EL (cell line): ENCODE results near the gene TAX1BP1.
A peak's percentile ranks its signal among the peaks of the same experiment; 100 is the strongest.

Experiments used
- DNase-seq: peaks from one replicate; pipeline ENCODE4 v3.0.0-alpha.2; 2016

The TAX1BP1 gene

GRCh38 chr7:27739909-27740448 lies at the start of gene TAX1BP1:
TAX1BP1 (plus strand) TSS chr7:27740162; CDS start chr7:27748525, 8,363 bp downstream.
- DNase-seq, result peak; percentile 96

GRCh38 chr7:27690649-27691048 lies 49.3 kb upstream of the TAX1BP1 start:
- DNase-seq, result no peak

DNA sequence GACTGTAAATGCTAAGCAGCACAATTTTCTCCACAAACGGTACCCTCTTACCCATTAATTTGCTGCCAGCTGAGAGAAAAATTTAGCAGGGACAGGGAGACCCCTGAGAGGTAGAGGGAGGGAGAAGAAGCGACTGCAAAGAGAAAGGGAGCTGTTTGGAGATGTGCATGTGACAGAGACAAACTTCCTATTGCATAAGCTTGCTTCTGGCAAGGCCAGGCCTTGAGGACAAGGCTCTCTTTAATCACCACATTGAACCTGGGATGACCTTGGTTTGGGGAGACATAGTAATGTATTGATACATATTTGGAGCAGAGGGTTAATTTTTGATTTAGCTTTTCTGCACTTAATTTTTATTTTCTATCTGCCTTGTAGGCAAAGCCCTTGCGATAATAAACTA lies 46.2 kb upstream of the TAX1BP1 start:
- DNase-seq, result no peak

- no peak for DNase-seq
These were observed 44.9 kb upstream of the TAX1BP1 start for GRCh38 chr7:27695096-27695495.

DNA sequence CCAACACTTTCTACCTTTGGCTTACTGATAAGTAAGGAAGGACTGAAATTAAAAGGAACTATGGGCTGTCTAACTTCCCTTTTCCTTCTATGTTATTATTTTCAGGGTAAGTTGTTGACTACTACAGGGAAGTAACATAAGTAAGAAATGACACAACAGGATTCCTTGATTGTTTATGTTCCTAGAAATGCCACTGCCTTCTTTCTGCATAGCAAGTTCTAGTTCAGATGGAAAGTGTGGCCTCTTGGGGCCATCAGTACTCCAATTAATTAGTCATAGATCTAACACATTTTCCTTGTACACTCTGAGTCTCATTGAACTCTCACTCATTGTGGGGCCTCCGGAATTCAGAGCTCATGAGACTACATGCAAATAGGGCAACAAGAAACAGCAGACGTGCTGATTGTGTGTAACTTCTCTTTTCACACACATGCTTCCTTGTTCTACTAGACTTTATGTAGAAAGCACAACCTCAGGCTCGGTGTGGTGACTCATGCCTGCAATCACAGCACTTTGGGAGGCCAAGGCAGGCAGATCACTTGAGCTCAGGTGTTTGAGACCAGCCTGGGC lies 42.0 kb upstream of the TAX1BP1 start:
- peak; percentile 38 for DNase-seq

DNA sequence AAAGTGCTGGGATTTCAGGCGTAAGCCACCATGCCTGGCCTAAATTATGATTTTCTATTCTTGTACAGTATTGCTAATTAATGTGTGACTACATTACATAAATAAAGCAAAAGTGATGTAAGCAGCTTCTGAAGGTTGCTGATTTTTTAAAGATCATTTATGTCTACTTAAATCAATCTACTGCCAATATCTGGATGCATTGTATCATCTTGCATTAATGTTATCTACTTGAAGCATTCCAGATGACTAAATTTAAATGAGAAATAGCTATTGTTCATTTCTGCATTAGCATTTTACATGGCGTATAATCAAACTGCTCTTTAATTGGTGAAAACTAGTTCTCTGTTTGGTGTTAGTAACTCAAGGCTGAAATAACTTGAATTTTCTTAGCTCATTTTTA lies 40.2 kb upstream of the TAX1BP1 start:
- no peak for DNase-seq

DNA sequence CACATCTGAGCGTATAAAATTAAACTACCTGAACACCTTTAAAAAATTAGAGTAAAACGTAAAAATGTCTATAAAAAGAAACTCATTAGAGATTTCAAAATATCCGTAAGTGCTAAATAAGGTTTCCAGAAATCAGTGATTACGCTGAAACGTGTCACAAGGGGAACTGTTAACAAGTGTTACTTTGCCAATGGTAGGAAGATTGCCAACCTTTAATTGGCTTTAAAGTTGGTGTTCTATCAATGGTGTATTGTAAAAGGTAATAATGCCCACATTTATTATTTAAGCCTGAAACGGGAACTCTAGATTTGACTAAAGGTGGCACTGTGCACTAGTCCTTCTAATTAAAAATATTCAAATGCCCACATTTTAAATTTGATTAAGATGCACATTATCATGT lies 39.5 kb upstream of the TAX1BP1 start:
- no peak for DNase-seq

- DNase-seq, result no peak
These were observed 36.8 kb upstream of the TAX1BP1 start for GRCh38 chr7:27703181-27703580.

- no peak for DNase-seq
These were observed 35.4 kb upstream of the TAX1BP1 start for GRCh38 chr7:27704422-27705199.

- DNase-seq, result no peak
These were observed 34.8 kb upstream of the TAX1BP1 start for GRCh38 chr7:27705200-27705594.

GRCh38 chr7:27708485-27708884 lies 31.5 kb upstream of the TAX1BP1 start:
- DNase-seq, result no peak

- DNase-seq, result peak; percentile 89
These were observed 30.6 kb upstream of the TAX1BP1 start for GRCh38 chr7:27709137-27710075.

DNA sequence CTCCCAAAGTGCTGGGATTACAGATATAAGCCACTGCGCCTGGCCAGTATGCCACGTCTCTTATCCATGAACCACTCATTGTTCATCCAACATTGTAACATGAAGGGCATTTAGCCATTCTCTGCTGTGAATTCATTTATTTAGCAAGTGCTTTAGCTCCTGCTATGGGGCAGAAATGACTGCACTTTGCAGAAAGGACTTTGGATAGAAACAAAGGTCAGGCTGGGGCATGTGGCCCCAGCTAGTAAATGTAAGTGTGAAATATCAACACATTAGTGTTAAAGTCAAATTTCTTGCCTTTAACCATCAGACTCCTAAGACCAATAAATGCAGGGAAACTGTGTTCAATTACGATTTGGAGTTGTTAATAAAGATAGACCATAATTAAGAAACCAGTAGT lies 27.7 kb upstream of the TAX1BP1 start:
- DNase-seq, result no peak

- no peak for DNase-seq
These were observed 25.0 kb upstream of the TAX1BP1 start for GRCh38 chr7:27714831-27715444.

- DNase-seq, result peak; percentile 18
These were observed 16.9 kb upstream of the TAX1BP1 start for GRCh38 chr7:27723085-27723484.

DNA sequence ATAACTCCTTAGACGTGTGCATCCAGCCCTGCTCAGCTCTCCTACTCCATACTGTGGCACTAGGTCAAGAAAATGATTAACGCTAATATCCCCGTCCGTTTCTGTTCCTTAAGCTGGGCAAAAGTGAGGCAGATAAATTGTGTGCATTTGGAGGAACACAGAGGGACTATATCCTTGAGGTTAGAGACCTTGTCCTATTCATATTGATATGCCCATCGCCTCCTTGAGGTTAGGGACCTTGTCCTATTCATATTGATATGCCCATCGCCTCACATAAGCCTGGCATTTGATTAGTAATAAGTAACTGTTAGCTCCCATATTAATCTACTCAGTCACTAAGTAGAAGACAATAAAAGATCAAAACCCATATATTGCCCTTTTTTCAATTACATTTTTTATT lies 12.9 kb upstream of the TAX1BP1 start:
- no peak for DNase-seq

DNA sequence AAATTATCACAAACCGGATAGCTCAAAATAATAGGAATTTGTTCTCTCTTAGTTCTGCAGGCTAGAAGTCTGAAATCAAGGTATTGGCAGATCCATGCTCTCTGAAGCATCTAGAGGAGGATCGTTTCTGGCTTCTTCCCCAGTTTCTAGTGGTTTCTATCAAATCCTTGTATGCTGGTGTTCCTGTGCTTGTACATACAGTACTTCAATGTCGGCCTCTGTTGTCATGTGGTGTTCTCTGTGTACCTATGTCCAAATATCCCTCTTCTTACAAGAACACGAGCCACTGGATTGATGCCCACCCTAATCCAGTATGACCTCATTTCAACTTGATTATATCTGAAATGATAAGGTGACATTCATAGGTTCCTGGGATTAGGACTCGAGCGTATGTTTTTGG lies 9.8 kb upstream of the TAX1BP1 start:
- DNase-seq, result no peak

DNA sequence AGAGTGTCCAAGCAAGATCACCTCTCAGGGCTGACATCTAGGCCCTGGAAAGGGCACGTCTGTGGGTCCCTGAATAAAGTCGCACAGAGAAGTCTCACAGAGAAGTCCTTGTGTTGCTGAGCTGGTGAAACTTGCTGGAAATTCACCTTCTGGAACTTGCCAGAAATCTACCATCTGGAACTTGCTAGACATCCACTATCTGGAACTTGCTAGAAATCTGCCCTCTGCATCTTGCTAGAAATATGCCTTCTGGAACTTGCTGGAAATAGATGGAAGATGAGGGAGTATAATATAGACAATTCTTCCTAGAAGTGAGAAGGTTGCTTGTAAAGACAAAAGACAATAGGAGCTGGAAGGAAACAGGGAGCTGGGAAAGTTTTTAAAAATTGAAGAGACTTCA lies 5.4 kb upstream of the TAX1BP1 start:
- no peak for DNase-seq

GRCh38 chr7:27735165-27735564 lies 4.8 kb upstream of the TAX1BP1 start:
- no peak for DNase-seq

DNA sequence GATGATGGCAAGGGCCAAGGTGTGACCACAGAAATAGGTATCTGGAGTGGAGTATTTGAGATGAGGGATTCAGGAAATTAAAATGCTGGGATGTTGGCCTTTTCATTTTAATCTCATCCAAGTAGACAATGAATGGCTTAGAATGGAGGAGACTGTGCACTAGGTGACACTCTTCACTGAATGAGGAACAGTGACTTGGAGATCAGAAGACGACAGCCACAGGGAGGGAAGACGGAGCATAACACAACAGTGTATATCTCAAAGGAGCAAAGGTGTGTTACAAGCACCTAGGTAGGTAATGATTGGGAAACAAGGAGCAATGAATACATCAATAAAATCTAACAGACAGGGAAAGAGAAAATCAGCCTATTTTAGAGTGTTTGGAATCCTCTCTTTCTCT lies 4.1 kb upstream of the TAX1BP1 start:
- no peak for DNase-seq

GRCh38 chr7:27737178-27737577 lies 2.8 kb upstream of the TAX1BP1 start:
- DNase-seq, result no peak

GRCh38 chr7:27737616-27738015 lies 2.3 kb upstream of the TAX1BP1 start:
- DNase-seq, result no peak
